K562 (cell line): Measurements from ENCODE around the gene ZNF574. TPM values are rescaled to one million over a fixed set of nuclear protein-coding genes. Genes with fewer than 3 reads are reported as not detected.

Experiments
- ATAC-seq: fragments of 200-7000 bp; cut with Tn5 transposase; 3 replicates; pipeline ENCODE4 v1.9.1; 2020; ENCODE audit warnings: moderate library complexity
- BruUV-seq: library from RNA; stranded (reverse); fragments of 400-500 nt; replicated peaks from 2 replicates; lab custom pipeline; 2021; lab: Mats Ljungman, UMichigan
- CTCF ChIA-PET: fragments of 300-600 bp; formaldehyde crosslinking; extraction: SDS; loops from one replicate; lab custom pipeline; 2021; ENCODE audit warnings: low intra/inter-chr PET ratio; lab: Yijun Ruan, JAX
- POLR2A ChIA-PET: fragments of 300-600, 350-650 bp; sonication (Branson Sonifier 250); formaldehyde crosslinking; extraction: SDS; loops from one replicate; lab custom pipeline; 2021; ENCODE audit warnings: antibody characterized with exemption, inconsistent platforms; lab: Yijun Ruan, JAX
- DNase-seq, 4 experiments: peaks; one replicate each; pipeline versions ENCODE4 v3.0.0 to v3.0.0-alpha.2; 2011 to 2018; ENCODE audit warnings: low spot score in 3 of 4, mixed read lengths in 3 of 4; ENCODE audit errors: extremely low read depth in 1 of 4
- FAIRE-seq: peaks from 2 replicates; lab custom pipeline; 2011; peaks lifted over from hg19 to GRCh38; lab: Jason Lieb, UNC
- H2AFZ ChIP-seq: 2 replicates; pipeline ENCODE4 v1.6.0; 2011; ENCODE audit warnings: low read depth, low read length, control low read depth, inconsistent platforms
- H3K27ac ChIP-seq: fragments of 200-600 bp; 3 replicates; pipeline ENCODE4 v1.8.0; 2011; ENCODE audit warnings: low read depth, mild to moderate bottlenecking, control low read depth, inconsistent platforms, low read length, moderate library complexity, mixed read lengths; ENCODE audit errors: extremely low read depth
- H3K27me3 ChIP-seq, 2 experiments: fragments of 300-600 bp in 1 of 2; 2 replicates in 1 of 2; 3 replicates in 1 of 2; pipeline versions ENCODE4 v1.6.0 to v1.8.0; 2011; ENCODE audit warnings: inconsistent platforms in 2 of 2, low read length in 2 of 2, mild to moderate bottlenecking in 1 of 2, mixed read lengths in 1 of 2, moderate library complexity in 1 of 2; ENCODE audit not compliant: control insufficient read depth in 2 of 2, insufficient read depth in 2 of 2
- H3K36me3 ChIP-seq: fragments of 300-600 bp; 3 replicates; pipeline ENCODE4 v1.8.0; 2011; ENCODE audit warnings: mild to moderate bottlenecking, low read length, inconsistent platforms; ENCODE audit not compliant: control insufficient read depth, insufficient read depth
- H3K4me1 ChIP-seq, 2 experiments: fragments of 200-600 bp in 1 of 2; replicated peaks in 1 of 2; 2 replicates in 1 of 2; 3 replicates in 1 of 2; pipeline versions ENCODE4 v1.5.1 to v1.8.0; 2011; ENCODE audit warnings: inconsistent platforms in 2 of 2, low read length in 2 of 2, mild to moderate bottlenecking in 1 of 2, mixed read lengths in 1 of 2, moderate library complexity in 1 of 2; ENCODE audit not compliant: control insufficient read depth in 2 of 2, insufficient read depth in 2 of 2
- H3K4me2 ChIP-seq: 2 replicates; pipeline ENCODE4 v1.6.1; 2011; ENCODE audit warnings: low read length, control low read depth, inconsistent platforms, mixed read lengths; ENCODE audit not compliant: insufficient read depth
- H3K4me3 ChIP-seq: fragments of 200-600 bp; sonication (generic), shearing (Covaris generic); 2 replicates; pipeline ENCODE4 v1.5.1; 2016; ENCODE audit warnings: control low read depth, inconsistent platforms
- H3K79me2 ChIP-seq: fragments of 200-600 bp; 3 replicates; pipeline ENCODE4 v1.8.0; 2011; ENCODE audit warnings: low read length, inconsistent platforms; ENCODE audit not compliant: control insufficient read depth, insufficient read depth
- H3K9ac ChIP-seq, 2 experiments: 2 replicates each; pipeline versions ENCODE4 v1.6.0 to v1.6.1; 2011; ENCODE audit warnings: low read depth in 2 of 2, low read length in 2 of 2, control low read depth in 1 of 2, inconsistent platforms in 1 of 2, mild to moderate bottlenecking in 1 of 2, mixed read lengths in 1 of 2; ENCODE audit not compliant: insufficient read depth in 1 of 2
- H3K9me1 ChIP-seq: one replicate; pipeline ENCODE4 v1.6.0; 2011; ENCODE audit warnings: inconsistent platforms, mild to moderate bottlenecking, low read length, moderate library complexity; ENCODE audit not compliant: control insufficient read depth, insufficient read depth
- H3K9me3 ChIP-seq: replicated peaks from 2 replicates; pipeline ENCODE4 v1.5.1; 2011; ENCODE audit warnings: low read depth, low read length, inconsistent platforms; ENCODE audit not compliant: control insufficient read depth, insufficient read depth
- H4K20me1 ChIP-seq: replicated peaks from 2 replicates; pipeline ENCODE4 v1.6.1; 2011; ENCODE audit warnings: low read length, inconsistent platforms, mixed read lengths; ENCODE audit not compliant: control insufficient read depth, insufficient read depth
- CBFA2T2 ChIP-seq: fragments of 450-650 bp; conservative IDR thresholded peaks from 2 replicates; pipeline ENCODE4 v1.6.1; 2017; ENCODE audit warnings: mild to moderate bottlenecking
- CHD4 ChIP-seq: fragments of 200-600 bp; sonication (generic); IDR thresholded peaks from 3 replicates; pipeline ENCODE4 v1.6.1; 2012; ENCODE audit warnings: low read depth, mild to moderate bottlenecking, mixed read lengths, low read length, inconsistent platforms; ENCODE audit not compliant: insufficient read depth, insufficient replicate concordance, poor library complexity, severe bottlenecking
- NR4A1 ChIP-seq, 2 experiments: fragments of 250-450 bp in 1 of 2; fragments of 450-650 bp in 1 of 2; sonication (Bioruptor Pico) in 1 of 2; IDR thresholded peaks; 2 replicates each; pipeline versions ENCODE4 v1.4.0 to v1.6.1; 2016 to 2020; ENCODE audit warnings: mild to moderate bottlenecking in 2 of 2, missing compliant biosample characterization in 1 of 2, missing genetic modification characterization in 1 of 2, moderate library complexity in 1 of 2
- ZEB2 ChIP-seq: fragments of 450-650 bp; IDR thresholded peaks from 2 replicates; pipeline ENCODE4 v1.6.1; 2016
- ZKSCAN3 ChIP-seq: fragments of 250-450 bp; sonication (Bioruptor Pico); IDR thresholded peaks from 2 replicates; pipeline ENCODE4 v1.4.0; 2020
- ZNF586 ChIP-seq: fragments of 450-650 bp; formaldehyde crosslinking; conservative IDR thresholded peaks from 2 replicates; pipeline ENCODE4 v1.4.0; 2020; ENCODE audit warnings: mild to moderate bottlenecking, moderate library complexity
- ZNF644 ChIP-seq: fragments of 200-800 bp; sonication (Bioruptor generic); IDR thresholded peaks from 2 replicates; pipeline ENCODE4 v1.6.1; 2016; ENCODE audit warnings: low read depth, missing genetic modification characterization, missing compliant biosample characterization
- WGBS: fragments of 100-300 bp; shearing (Covaris generic); methylation state at CpG from one replicate; pipeline ENCODE4 v1.1.6; 2016; ENCODE audit warnings: low coverage, mixed read lengths; ENCODE audit not compliant: insufficient coverage; ENCODE audit errors: missing lambda C conversion rate; 5-methylcytosine and 5-hydroxymethylcytosine counted together
- in situ Hi-C: fragments of 300-500 bp; cut with MboI; formaldehyde crosslinking; loops from 4 replicates; pipeline ENCODE4 v1.15.0; 2018; ENCODE audit warnings: inconsistent platforms, mixed read lengths
- intact Hi-C: fragments of 100-400 bp; cut with micrococcal nuclease; formaldehyde crosslinking; loops from 2 replicates; pipeline ENCODE4 v1.14.2; 2022
- polyA plus RNA-seq, 8 experiments: library from polyadenylated mRNA; depleted of rRNA in 4 of 8; stranded (reverse) in 5 of 8; unstranded in 3 of 8; fragments of >200 nt; fragmentation: Nextera tagmentation in 2 of 8; fragmentation: Illumina TruSeq in 1 of 8; extraction: Ambion mirVana in 2 of 8; extraction: Trizol in 1 of 8; gene quantifications; 2 replicates each; pipeline versions ENCODE4 v1.2.1 to v1.2.3, GENCODE V29; 2011 to 2014; ENCODE audit warnings: inconsistent platforms in 1 of 8, missing spikeins in 1 of 8
- total RNA-seq, 7 experiments: library from RNA; depleted of rRNA in 6 of 7; stranded (reverse); fragments of >200 nt in 6 of 7; fragmentation: Illumina TruSeq in 2 of 7; extraction: Trizol in 2 of 7; gene quantifications; 2 replicates each; pipeline versions ENCODE4 v1.2.1 to v1.2.3, GENCODE V29; 2011 to 2021; ENCODE audit warnings: low replicate concordance in 1 of 7

Gene ZNF574
- total and polyA plus RNA-seq, 9 of the 15 experiments (the other 6 are each of a cell fraction or from before 2014, with no cell fraction given), result 0.24 to 20.7 (median 8.4) TPM

- ChIA-PET CTCF (interaction anchor here (0.6 kb wide), 1 partner anchor 115 kb away, joined by 3 read pairs; no protein-coding TSS in a partner anchor), POLR2A (interaction anchor here (0.6 kb wide), 1 partner anchor 230 kb away, joined by 4 read pairs; no protein-coding TSS in a partner anchor)
- no TSS peak for BruUV-seq
- no peak for TF ChIP-seq ZNF586 (CRISPR knock-in tag)
- TF ChIP-seq NR4A1 (CRISPR knock-in tag; IDR thresholded peaks at IDR 0.05), result no peak
- TF ChIP-seq NR4A1 (tag; IDR thresholded peaks at IDR 0.05), result no peak
- no peak for TF ChIP-seq ZEB2
- TF ChIP-seq ZNF644 (tag), result no peak
- no peak for TF ChIP-seq CHD4
- no peak for TF ChIP-seq CBFA2T2
- no peak for TF ChIP-seq ZKSCAN3
- Histone ChIP-seq H3K9me3 (no peaks in the 10 kb centered on the region), H3K36me3 (no peaks in the 10 kb centered on the region), H2AFZ (no peak overlapping the region), H3K4me2 (no peak overlapping the region), H4K20me1 (peaks cover 10% of the 10 kb centered on the region; the same call in 1 of the 2 replicates), H3K27me3 (peaks cover 34 to 74% of the 10 kb centered on the region in 2 experiments; a peak in 4 of 5 replicates), H3K4me3 (no peak overlapping the region), H3K4me1 (peaks cover 0 to 22% of the 10 kb centered on the region in 2 experiments; a peak in 2 of 5 replicates), H3K79me2 (no peaks in the 10 kb centered on the region), H3K9me1 (no peaks in the 10 kb centered on the region), H3K27ac (no peak overlapping the region), H3K9ac (no peak overlapping the region)
- 5% methylated on average over 18 of the region's 20 CpGs for WGBS
- in situ Hi-C loops, result loop anchor here (10.0 kb wide), 1 partner anchor 195 kb away; the partner anchor contains the start of gene MEGF8
- intact Hi-C loops, result loop anchor here (10.0 kb wide), 1 partner anchor 195 kb away; the partner anchor contains the start of gene MEGF8
- FAIRE-seq (no peak), DNase-seq (no peak), ATAC-seq (no peak)
Measured at GRCh38 chr19:42129399-42130253, 53.7 kb downstream of the ZNF574 start.
